ENCODE measurements around the gene ZAR1.

GRCh38 chr4:48467891-48468290 is 22.2 kb upstream of the ZAR1 start:
- TF ChIP-seq CTCF (conservative IDR thresholded peaks at IDR 0.05; ENCODE audit: low read length) (no peak), EZH2phosphoT487 (IDR thresholded peaks at IDR 0.05; ENCODE audit: borderline replicate concordance, low read depth, low read length) (no peak)
